ENCODE data around the gene GPC6. TPM values are rescaled to one million over a fixed set of nuclear protein-coding genes. Genes with fewer than 3 reads are reported as not detected.

GPC6 gene
- total and polyA plus RNA-seq, 10 donors: 0.22 to 9.3 (median 4.5) TPM

DNA sequence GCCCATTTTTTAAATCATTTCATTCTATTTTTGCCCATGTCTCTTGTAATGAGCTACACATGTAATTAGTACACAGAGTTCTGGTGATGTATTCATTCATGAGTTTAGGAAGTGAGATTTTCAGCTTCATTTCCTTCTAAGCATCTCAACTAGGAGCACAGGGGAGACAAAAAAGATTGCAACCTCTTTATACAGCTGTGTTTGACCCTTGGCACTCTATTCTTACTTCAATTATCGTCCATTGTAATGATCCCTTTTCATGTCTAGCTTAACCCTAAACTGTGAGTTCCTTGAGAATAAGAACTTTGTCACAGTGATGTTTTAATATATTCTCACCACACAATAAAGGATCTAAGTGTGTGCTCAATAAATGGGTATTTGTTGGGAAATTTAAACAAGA is 67.1 kb downstream of the GPC6 start:
- no peaks in the 10 kb centered on the region for H3K36me3 ChIP-seq
- WGBS, 5 donors: 64 to 81% (median 77%) methylated on average over 1 of the region's 1 CpG
- DNase-seq: no peak
- H3K27ac ChIP-seq: no peak overlapping the region
- no peak overlapping the region for H3K4me3 ChIP-seq
- intact Hi-C loops (cut with DNase I; ENCODE audit: low total_unique reads): no loop called here
- H3K9me3 ChIP-seq: no peaks in the 10 kb centered on the region
- no peaks in the 10 kb centered on the region for H3K27me3 ChIP-seq (replicated peaks in 1 of 7)
- no peaks in the 10 kb centered on the region for H3K4me1 ChIP-seq
- TF ChIP-seq, protein P1, sequence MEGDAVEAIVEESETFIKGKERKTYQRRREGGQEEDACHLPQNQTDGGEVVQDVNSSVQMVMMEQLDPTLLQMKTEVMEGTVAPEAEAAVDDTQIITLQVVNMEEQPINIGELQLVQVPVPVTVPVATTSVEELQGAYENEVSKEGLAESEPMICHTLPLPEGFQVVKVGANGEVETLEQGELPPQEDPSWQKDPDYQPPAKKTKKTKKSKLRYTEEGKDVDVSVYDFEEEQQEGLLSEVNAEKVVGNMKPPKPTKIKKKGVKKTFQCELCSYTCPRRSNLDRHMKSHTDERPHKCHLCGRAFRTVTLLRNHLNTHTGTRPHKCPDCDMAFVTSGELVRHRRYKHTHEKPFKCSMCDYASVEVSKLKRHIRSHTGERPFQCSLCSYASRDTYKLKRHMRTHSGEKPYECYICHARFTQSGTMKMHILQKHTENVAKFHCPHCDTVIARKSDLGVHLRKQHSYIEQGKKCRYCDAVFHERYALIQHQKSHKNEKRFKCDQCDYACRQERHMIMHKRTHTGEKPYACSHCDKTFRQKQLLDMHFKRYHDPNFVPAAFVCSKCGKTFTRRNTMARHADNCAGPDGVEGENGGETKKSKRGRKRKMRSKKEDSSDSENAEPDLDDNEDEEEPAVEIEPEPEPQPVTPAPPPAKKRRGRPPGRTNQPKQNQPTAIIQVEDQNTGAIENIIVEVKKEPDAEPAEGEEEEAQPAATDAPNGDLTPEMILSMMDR (IDR thresholded peaks at IDR 0.05 in 8 of 11, conservative IDR thresholded peaks at IDR 0.05 in 3 of 11): no peak

- intact Hi-C loops (cut with DNase I; ENCODE audit: low total_unique reads): no loop called here
- Histone ChIP-seq H3K9me3 (no peaks in the 10 kb centered on the region), H3K36me3 (no peaks in the 10 kb centered on the region), H3K27me3 (replicated peaks in 1 of 7) (no peaks in the 10 kb centered on the region), H3K4me3 (no peak overlapping the region), H3K27ac (no peak overlapping the region), H3K4me1 (no peaks in the 10 kb centered on the region)
- DNase-seq: no peak
- no peak for TF ChIP-seq POLR2AphosphoS5 (IDR thresholded peaks at IDR 0.05)
- TF ChIP-seq, protein P1 (IDR thresholded peaks at IDR 0.05 in 8 of 11, conservative IDR thresholded peaks at IDR 0.05 in 3 of 11): no peak
- no peak for TF ChIP-seq POLR2A (IDR thresholded peaks at IDR 0.05)
- WGBS, 5 donors: 64 to 97% (median 90%) methylated on average over 2 of the region's 2 CpGs
Measured at GRCh38 chr13:93296584-93296983, 70.0 kb downstream of the GPC6 start.

GRCh38 chr13:93298713-93299112 is 72.1 kb downstream of the GPC6 start:
- WGBS, 5 donors: 81 to 92% (median 85%) methylated on average over 4 of the region's 4 CpGs
- Histone ChIP-seq H3K4me3 (no peak overlapping the region), H3K27ac (no peak overlapping the region), H3K4me1 (no peaks in the 10 kb centered on the region), H3K36me3 (no peaks in the 10 kb centered on the region), H3K27me3 (replicated peaks in 1 of 7) (no peaks in the 10 kb centered on the region), H3K9me3 (no peaks in the 10 kb centered on the region)
- intact Hi-C loops (cut with DNase I; ENCODE audit: low total_unique reads): no loop called here
- DNase-seq: no peak
- TF ChIP-seq POLR2A (IDR thresholded peaks at IDR 0.05) (no peak), POLR2AphosphoS5 (IDR thresholded peaks at IDR 0.05) (no peak)
- TF ChIP-seq, protein P1 (IDR thresholded peaks at IDR 0.05 in 8 of 11, conservative IDR thresholded peaks at IDR 0.05 in 3 of 11): no peak

DNA sequence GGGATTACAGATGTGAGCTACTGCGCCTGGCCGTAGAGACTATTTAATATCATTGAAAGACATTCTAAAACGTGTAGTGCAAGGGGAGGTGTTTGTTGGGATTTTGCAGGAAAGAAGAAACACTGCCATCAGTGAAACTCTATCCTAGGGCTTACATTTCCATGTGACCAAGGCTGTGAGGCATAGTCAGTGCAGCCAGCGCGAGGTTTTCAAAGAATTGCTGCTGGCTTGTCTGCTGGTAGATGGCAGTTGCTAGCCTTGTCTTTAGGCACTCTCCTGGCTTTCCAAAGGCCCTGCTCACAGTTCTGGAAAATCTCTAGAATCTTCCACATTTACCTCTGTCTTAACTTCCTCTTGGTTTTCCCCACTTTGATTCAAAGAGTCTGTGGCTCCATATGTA is 77.5 kb downstream of the GPC6 start:
- no peaks in the 10 kb centered on the region for H3K4me1 ChIP-seq
- H3K36me3 ChIP-seq: no peaks in the 10 kb centered on the region
- no peaks in the 10 kb centered on the region for H3K9me3 ChIP-seq
- no peak for DNase-seq
- no peak overlapping the region for H3K4me3 ChIP-seq
- 82 to 91% (median 85%) methylated on average over 5 of the region's 5 CpGs for WGBS, 5 donors
- intact Hi-C loops (cut with DNase I; ENCODE audit: low total_unique reads): no loop called here
- H3K27me3 ChIP-seq (replicated peaks in 1 of 7): no peaks in the 10 kb centered on the region
- no peak overlapping the region for H3K27ac ChIP-seq
- TF ChIP-seq POLR2A (IDR thresholded peaks at IDR 0.05): no peak
- TF ChIP-seq, protein P1 (IDR thresholded peaks at IDR 0.05 in 8 of 11, conservative IDR thresholded peaks at IDR 0.05 in 3 of 11): no peak
- TF ChIP-seq POLR2AphosphoS5 (IDR thresholded peaks at IDR 0.05): no peak
